ENCODE data around the gene ACBD6. TPM values are rescaled to one million over a fixed set of nuclear protein-coding genes. Genes with fewer than 3 reads are reported as not detected.

ACBD6 gene
- total RNA-seq, 1 donor from 2014 or later = 34.4 TPM

DNA sequence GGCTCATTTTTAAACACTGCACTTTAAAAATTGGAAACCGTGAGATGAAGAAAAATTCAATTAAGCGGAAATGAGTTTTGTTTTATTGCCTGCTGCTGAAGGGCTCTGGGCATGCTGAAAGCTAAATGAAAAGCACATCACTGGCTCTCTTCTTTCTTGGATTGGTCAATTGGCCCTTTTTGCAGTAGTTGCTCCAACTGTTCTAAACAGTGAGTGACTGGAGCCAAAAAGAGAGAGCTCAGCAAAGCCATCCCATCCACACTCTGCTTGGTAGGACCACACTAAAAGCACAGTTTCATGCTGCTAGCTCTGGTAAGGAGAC lies 224.2 kb downstream of the ACBD6 start:
- no peak for DNase-seq (ENCODE audit: extremely low spot score in 2 of 2)
- Histone ChIP-seq H3K4me3 (no peak overlapping the region), H3K9me3 (no peaks in the 10 kb centered on the region), H3K4me1 (peaks cover 4% of the 10 kb centered on the region), H3K36me3 (no peaks in the 10 kb centered on the region), H3K27ac (no peak overlapping the region), H3K27me3 (no peaks in the 10 kb centered on the region)
- TF ChIP-seq POLR2AphosphoS5 (IDR thresholded peaks at IDR 0.05; ENCODE audit: insufficient read depth in 1 of 2, low read depth in 1 of 2) (no peak), POLR2A (IDR thresholded peaks at IDR 0.05) (no peak)
- TF ChIP-seq, protein P1, sequence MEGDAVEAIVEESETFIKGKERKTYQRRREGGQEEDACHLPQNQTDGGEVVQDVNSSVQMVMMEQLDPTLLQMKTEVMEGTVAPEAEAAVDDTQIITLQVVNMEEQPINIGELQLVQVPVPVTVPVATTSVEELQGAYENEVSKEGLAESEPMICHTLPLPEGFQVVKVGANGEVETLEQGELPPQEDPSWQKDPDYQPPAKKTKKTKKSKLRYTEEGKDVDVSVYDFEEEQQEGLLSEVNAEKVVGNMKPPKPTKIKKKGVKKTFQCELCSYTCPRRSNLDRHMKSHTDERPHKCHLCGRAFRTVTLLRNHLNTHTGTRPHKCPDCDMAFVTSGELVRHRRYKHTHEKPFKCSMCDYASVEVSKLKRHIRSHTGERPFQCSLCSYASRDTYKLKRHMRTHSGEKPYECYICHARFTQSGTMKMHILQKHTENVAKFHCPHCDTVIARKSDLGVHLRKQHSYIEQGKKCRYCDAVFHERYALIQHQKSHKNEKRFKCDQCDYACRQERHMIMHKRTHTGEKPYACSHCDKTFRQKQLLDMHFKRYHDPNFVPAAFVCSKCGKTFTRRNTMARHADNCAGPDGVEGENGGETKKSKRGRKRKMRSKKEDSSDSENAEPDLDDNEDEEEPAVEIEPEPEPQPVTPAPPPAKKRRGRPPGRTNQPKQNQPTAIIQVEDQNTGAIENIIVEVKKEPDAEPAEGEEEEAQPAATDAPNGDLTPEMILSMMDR (IDR thresholded peaks at IDR 0.05) = no peak
- intact Hi-C loops (cut with DNase I) = no loop called here

DNA sequence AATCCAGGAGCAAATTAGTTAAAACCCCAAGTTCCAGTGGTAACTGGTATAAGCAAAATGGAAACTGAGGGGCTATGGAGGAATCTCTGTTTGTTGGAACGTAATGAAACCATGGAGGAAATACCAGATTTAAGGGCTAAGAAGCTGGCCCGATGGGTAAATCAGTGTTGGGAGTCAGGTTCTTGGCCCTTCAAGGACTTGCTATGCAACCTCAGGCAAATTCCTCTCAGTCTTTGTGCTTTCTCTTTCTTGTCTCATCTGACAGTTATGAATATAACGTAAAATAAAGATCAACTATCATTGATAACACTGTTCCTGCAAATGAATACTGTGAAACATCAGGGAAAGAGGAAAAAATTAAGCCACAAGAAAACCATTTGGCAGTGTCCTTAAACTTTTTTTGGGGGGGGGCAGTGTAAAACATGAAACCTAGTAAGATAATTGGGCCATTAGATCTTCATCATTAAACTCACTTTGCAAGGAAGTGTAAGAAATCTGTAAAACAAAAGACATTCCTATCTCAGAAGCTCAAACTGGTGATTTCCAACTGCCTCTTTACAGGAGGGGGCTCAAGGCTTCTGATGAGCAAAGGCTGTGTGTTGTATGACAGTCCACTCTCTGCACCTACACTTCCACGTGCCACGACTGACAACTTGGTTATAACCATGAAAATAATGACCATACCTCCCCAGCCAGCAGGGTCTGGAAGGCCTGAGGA lies 224.7 kb downstream of the ACBD6 start:
- Histone ChIP-seq H3K9me3 (no peaks in the 10 kb centered on the region), H3K4me1 (no peaks in the 10 kb centered on the region), H3K27me3 (no peaks in the 10 kb centered on the region), H3K36me3 (no peaks in the 10 kb centered on the region), H3K4me3 (no peak overlapping the region), H3K27ac (no peak overlapping the region)
- no peak for DNase-seq (ENCODE audit: extremely low spot score in 2 of 2)
- intact Hi-C loops (cut with DNase I) = no loop called here
- TF ChIP-seq POLR2A (IDR thresholded peaks at IDR 0.05) (no peak), POLR2AphosphoS5 (IDR thresholded peaks at IDR 0.05; ENCODE audit: insufficient read depth in 1 of 2, low read depth in 1 of 2) (no peak)
- TF ChIP-seq, protein P1 (IDR thresholded peaks at IDR 0.05) = no peak

DNA sequence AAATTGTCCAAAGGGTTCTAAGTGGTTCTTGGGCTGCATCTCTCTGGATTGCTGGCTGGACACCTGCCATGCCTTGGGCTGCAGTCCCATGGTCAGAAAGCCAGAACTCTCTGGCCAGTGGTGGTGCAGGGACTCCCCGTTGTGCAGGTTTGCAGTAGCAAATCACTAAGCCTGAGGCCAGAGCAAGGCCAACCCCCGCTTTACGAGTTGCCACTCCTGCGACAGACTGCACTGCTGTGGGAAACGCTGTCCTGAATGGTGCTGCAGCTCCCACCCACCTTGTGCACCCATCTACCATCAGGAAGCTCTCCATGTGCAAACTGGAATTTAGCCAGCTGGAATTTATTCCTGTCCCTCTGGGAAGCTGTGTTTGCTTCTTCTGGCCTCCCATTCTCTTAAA lies 226.7 kb downstream of the ACBD6 start:
- DNase-seq (ENCODE audit: extremely low spot score in 2 of 2) = no peak
- Histone ChIP-seq H3K27ac (no peak overlapping the region), H3K4me3 (no peak overlapping the region), H3K9me3 (no peaks in the 10 kb centered on the region), H3K36me3 (no peaks in the 10 kb centered on the region), H3K4me1 (no peaks in the 10 kb centered on the region), H3K27me3 (no peaks in the 10 kb centered on the region)
- intact Hi-C loops (cut with DNase I) = no loop called here
- TF ChIP-seq POLR2A (IDR thresholded peaks at IDR 0.05) = no peak
- TF ChIP-seq, protein P1 (IDR thresholded peaks at IDR 0.05) = no peak
- TF ChIP-seq POLR2AphosphoS5 (IDR thresholded peaks at IDR 0.05; ENCODE audit: insufficient read depth in 1 of 2, low read depth in 1 of 2) = no peak

DNA sequence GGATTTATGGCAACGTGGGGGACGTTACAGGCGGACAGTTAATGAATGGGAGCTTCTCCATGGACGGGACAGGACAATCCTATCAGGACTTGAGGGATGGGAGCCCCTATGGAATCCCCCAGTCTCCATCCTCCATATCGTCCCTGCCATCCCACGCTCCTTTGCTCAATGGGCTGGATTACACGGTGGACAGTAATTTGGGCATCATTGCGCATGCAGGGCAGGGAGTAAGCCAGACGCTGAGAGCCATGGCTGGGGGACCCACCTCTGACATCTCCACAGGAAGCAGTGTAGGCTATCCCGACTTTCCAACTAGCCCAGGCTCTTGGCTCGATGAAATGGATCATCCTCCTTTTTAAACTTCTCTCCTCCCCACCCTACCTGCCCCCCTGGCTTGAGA lies 228.2 kb downstream of the ACBD6 start:
- Histone ChIP-seq H3K27me3 (no peaks in the 10 kb centered on the region), H3K4me1 (no peaks in the 10 kb centered on the region), H3K36me3 (no peaks in the 10 kb centered on the region), H3K9me3 (no peaks in the 10 kb centered on the region), H3K27ac (no peak overlapping the region), H3K4me3 (no peak overlapping the region)
- TF ChIP-seq POLR2AphosphoS5 (IDR thresholded peaks at IDR 0.05; ENCODE audit: insufficient read depth in 1 of 2, low read depth in 1 of 2) = no peak
- TF ChIP-seq, protein P1 (IDR thresholded peaks at IDR 0.05) = no peak
- TF ChIP-seq POLR2A (IDR thresholded peaks at IDR 0.05) = no peak
- no peak for DNase-seq (ENCODE audit: extremely low spot score in 2 of 2)
- intact Hi-C loops (cut with DNase I) = no loop called here

DNA sequence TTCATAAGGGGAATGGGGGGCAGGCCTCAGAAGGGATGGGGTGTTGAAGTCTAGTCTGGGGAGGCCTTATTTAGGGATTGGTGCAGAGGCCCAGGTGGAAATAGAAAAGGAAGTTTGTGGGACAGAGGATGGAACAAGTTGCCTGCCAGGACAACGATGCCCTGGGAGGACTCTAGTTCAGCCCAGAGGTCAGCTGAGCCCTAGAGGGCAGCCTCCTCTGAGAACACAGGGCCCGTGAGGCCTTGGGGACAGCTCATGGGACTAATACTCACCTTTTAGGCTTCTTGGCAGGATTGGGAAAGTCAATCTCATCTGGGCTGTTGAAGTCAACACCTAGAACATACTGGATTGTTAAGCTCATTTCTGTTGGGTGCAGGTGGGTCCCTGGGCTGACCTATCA lies 229.3 kb downstream of the ACBD6 start:
- H3K4me3 ChIP-seq = no peak overlapping the region
- no peaks in the 10 kb centered on the region for H3K36me3 ChIP-seq
- no peak for TF ChIP-seq POLR2AphosphoS5 (IDR thresholded peaks at IDR 0.05; ENCODE audit: insufficient read depth in 1 of 2, low read depth in 1 of 2)
- TF ChIP-seq POLR2A (IDR thresholded peaks at IDR 0.05) = no peak
- TF ChIP-seq, protein P1 (IDR thresholded peaks at IDR 0.05) = no peak
- no peaks in the 10 kb centered on the region for H3K27me3 ChIP-seq
- H3K9me3 ChIP-seq = no peaks in the 10 kb centered on the region
- no peak overlapping the region for H3K27ac ChIP-seq
- intact Hi-C loops (cut with DNase I) = no loop called here
- DNase-seq (ENCODE audit: extremely low spot score in 2 of 2) = peak in 1 of 2 donors; percentile 55
- no peaks in the 10 kb centered on the region for H3K4me1 ChIP-seq

Data from vagina (tissue), 2 donors.